GM18511 (cell line): ENCODE results near the gene TRIM58.

Source experiments
- ATAC-seq: cut with Tn5 transposase; IDR thresholded peaks from one replicate; pipeline ENCODE4 v1.9.1; 2021; ENCODE audit warnings: mild to moderate bottlenecking, moderate library complexity; ENCODE audit not compliant: unreplicated experiment

The TRIM58 gene

GRCh38 chr1:247857069-247857984 lies at the start of gene TRIM58:
Gene TRIM58 (plus strand): TSS chr1:247857187. CDS start chr1:247857247, 60 bp downstream.
- peak; percentile 53 for ATAC-seq

DNA sequence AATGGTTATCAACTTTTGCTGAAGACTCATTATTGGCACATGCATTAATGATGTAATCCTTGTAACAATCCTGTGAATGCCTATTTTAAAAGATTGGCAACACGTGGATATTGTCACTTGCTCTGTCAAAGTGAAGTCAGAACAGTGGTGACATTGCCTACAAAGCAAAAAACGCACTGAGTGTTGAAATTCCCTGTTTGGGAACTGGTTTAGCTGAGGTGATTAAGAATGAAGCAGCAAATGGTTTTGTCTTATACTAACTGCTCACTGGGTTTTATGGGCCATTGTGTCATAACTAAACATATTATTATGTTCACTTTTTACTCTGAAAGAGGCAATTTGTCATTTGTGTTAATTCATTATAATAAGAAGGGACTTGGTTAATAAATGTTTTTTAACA lies 44.4 kb upstream of the TRIM58 start:
- no peak for ATAC-seq

DNA sequence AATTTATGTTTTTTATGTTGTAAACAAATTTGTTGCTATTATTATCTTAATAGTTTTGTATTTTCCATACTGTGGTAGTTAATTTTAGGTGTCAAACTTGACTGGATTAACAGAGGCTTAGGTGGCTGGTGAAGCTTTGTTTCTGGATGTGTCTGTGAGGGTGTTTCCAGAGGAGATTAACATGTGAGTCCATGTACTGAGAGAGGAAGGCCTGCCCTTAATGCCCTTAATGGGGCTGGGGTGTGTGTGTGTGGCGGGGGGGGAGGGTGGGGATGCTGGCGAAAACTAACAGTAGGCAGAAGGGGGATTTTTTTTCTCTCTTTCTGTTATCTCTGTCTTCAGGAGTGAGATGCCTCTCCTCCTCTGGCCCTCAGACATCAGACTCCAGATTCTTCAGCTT lies 34.9 kb upstream of the TRIM58 start:
- ATAC-seq, result no peak

GRCh38 chr1:247824023-247824422 lies 33.0 kb upstream of the TRIM58 start, which contains the start of gene OR14A16:
Gene OR14A16 (minus strand): TSS chr1:247824119. CDS start chr1:247815729, 8,390 bp downstream.
- peak; percentile 63 for ATAC-seq

DNA sequence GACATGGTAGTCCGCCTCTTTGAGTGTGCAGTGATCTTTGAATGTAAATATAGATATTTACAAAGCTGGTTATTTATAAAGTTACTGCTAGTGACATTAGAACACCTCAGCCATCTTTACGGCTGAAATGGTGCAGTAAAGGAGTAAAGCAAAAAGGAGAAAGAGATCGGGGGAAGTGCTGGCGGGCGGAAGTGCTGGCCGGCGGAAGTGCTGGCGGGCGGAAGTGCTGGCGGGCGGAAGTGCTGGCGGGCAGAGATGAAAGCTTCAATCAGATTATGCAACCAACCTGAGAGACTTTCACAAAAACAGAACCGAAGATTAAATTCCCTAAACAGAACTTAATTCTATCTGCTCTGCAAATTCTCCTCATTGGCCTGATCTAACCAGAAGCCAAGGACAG lies 31.6 kb upstream of the TRIM58 start:
- no peak for ATAC-seq

GRCh38 chr1:247829656-247830055 lies 27.3 kb upstream of the TRIM58 start:
- no peak for ATAC-seq

- no peak for ATAC-seq
Observed at GRCh38 chr1:247833601-247834000, 23.4 kb upstream of the TRIM58 start.

GRCh38 chr1:247840818-247841217 lies 16.2 kb upstream of the TRIM58 start:
- ATAC-seq, result no peak

DNA sequence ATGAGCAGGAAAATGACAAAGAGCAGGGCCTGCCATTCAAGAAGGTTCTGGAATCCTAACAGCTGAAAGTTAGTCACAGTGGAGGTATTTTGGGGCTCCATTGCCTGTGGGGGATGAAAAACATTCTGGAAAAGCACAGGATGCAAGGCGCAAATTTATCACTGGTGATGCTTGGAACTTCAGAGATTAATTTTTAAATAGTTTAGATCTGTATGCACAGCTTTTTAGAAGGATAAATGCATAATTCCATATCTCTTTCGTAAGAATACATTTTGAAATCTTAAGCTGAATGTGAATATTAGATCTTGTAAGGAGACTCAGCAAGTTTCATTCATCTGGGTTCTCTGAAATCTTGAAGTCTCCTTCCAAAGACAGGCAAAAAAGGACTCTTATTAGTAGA lies 15.2 kb upstream of the TRIM58 start, which contains the start of gene OR11L1:
Gene OR11L1 (minus strand): TSS at position 101 of the 400 bp plus-strand sequence. CDS start 0 bp downstream, at position 101.
- ATAC-seq, result no peak

- no peak for ATAC-seq
Observed at GRCh38 chr1:247843411-247843810, 13.6 kb upstream of the TRIM58 start.

DNA sequence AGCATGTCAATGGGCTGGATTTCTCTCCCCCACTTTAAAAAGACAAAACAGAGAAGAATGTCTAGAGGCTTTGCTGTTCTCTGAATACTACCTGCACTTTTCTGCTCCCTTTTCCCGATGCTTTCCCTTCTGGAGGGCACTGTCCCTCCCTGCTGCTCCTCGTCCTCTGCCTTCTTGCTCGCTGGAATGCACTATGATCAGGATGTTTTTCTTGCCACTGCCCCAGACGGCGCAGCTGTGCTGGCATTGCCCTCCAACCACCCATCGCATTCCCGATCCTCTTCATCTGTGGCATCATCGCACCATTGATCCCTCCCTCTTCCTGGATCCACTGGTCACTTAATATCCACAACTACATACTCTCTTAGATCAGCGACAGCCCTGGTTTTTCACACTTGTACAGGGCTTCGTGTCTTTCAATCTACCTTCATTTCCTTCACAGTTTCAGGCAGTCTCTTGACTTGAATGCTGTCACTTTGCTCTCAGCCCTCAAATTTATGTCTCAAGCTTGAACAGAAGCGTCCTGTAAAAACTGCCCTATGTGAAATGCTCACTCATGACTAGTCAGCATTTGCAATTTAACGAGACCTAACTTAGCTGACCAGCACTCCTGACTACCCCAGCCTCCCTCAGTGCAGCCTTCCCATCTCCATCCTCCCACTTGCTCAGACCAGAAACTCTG lies 11.8 kb upstream of the TRIM58 start:
- ATAC-seq, result no peak

GRCh38 chr1:247845693-247846017 lies 11.3 kb upstream of the TRIM58 start:
- no peak for ATAC-seq

DNA sequence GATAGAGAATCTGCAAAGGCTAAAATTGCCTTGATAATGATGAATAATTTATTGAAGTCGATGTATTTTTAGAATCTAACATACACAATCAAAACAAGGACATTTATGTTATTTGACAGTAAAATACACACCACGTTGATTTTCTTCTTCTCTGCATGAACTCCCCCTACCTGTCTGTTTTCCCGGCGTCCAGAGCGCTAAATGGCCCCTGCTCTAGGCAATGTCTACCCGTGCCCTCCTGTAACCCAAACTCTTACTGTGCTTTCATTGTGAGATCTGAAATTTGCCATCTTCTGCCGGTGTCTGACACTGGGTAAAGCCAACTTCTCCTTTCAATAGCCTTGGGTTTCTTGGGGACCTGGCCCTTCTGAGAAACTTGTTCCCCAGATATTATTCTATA lies 8.6 kb upstream of the TRIM58 start:
- no peak for ATAC-seq

GRCh38 chr1:247849616-247850015 lies 7.4 kb upstream of the TRIM58 start:
- ATAC-seq, result no peak

GRCh38 chr1:247854899-247855545 lies 2.0 kb upstream of the TRIM58 start:
- no peak for ATAC-seq

DNA sequence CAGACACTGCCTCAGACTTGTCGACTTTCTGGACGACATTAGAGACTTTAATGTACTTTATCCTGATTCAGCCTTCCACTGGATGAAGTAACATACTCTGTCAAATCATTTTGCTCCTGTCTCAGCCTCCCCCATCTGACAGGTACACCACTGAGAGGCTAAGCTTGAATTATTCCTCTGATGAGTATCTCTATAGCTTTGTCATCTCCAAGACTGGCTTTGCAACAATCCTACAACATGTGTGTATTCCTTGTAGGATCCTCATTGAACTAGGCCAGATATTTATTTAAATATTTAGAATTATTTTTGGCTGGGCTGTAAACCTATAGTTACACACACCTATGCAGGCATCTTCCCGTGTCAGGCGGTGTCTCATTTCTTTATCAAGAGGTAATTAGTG lies 1.1 kb upstream of the TRIM58 start:
- no peak for ATAC-seq

GRCh38 chr1:247857985-247858619 lies 1.1 kb downstream of the TRIM58 start:
- ATAC-seq, result no peak

- no peak for ATAC-seq
Observed at GRCh38 chr1:247862756-247863155, 5.8 kb downstream of the TRIM58 start.

DNA sequence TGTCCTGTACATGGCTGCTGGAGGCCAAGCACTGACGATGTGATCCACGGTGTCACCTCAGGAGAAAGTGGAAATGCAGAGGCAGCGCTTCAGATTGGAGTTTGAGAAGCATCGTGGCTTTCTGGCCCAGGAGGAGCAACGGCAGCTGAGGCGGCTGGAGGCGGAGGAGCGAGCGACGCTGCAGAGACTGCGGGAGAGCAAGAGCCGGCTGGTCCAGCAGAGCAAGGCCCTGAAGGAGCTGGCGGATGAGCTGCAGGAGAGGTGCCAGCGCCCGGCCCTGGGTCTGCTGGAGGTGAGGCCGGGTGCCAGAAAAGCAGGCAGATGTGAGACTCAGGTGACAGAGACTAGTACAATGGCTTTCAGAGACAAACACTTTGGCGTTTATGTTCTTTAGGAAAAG lies 7.7 kb downstream of the TRIM58 start:
- no peak for ATAC-seq

DNA sequence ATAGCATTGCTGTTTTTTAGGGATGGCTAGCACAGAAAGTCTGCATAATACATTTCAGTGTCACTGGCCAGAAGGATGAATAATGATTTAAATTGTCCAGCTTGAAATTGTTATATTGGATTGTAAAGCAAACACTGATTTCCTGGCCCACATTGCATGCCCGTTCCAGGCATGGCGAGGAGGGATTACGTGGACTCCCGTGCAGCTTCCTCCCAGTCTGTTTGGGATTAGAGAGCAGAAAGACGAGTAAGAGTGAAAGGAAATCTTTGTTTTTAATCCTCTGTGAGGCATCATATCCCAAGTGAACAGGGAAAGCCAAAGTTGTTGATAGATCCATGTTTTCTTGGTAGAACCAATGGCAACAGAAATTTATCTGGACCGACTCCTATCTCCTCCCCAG lies 8.4 kb downstream of the TRIM58 start:
- ATAC-seq, result no peak

DNA sequence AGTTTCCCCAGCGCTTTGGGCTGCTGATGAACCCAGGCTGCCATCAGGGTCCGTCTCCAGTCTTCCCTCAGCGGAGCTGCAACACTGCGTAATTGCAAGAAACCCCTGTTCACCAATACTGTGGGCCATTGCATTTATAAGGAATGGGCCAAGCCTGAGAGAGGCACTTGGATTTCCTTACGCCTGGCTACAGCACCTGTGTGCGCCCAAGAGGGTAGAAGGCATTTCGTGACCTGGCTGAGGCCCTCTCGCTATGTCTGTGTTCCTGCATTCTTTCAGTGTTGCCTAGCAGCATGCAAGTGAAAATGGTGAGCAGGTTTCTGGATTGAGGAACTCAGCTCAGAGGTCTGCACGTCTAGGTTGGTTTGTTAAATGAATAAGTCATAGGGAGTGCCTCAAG lies 26.4 kb downstream of the TRIM58 start:
- ATAC-seq, result no peak
